HG03460 (cell line): ENCODE measurements around the gene DYRK1A.

Experiments used
- ATAC-seq: cut with Tn5 transposase; IDR thresholded peaks from one replicate; pipeline ENCODE4 v1.9.1; 2021; ENCODE audit not compliant: unreplicated experiment

Gene DYRK1A

GRCh38 chr21:37447288-37447936 is 80.8 kb downstream of the DYRK1A start:
- no peak for ATAC-seq

- no peak for ATAC-seq
Observed at GRCh38 chr21:37449302-37449937, 82.8 kb downstream of the DYRK1A start.

GRCh38 chr21:37450445-37450941 is 83.9 kb downstream of the DYRK1A start:
- no peak for ATAC-seq

- ATAC-seq = no peak
Observed at GRCh38 chr21:37451446-37451845, 84.9 kb downstream of the DYRK1A start.

- no peak for ATAC-seq
Observed at GRCh38 chr21:37452227-37452626, 85.7 kb downstream of the DYRK1A start.

- no peak for ATAC-seq
Observed at GRCh38 chr21:37453350-37453749, 86.8 kb downstream of the DYRK1A start.

- no peak for ATAC-seq
Observed at GRCh38 chr21:37454869-37455503, 88.4 kb downstream of the DYRK1A start.

GRCh38 chr21:37455504-37455911 is 88.9 kb downstream of the DYRK1A start:
- no peak for ATAC-seq

- no peak for ATAC-seq
Observed at GRCh38 chr21:37458669-37459276, 92.2 kb downstream of the DYRK1A start.

- ATAC-seq = no peak
Observed at GRCh38 chr21:37459575-37459974, 93.0 kb downstream of the DYRK1A start.

- ATAC-seq = no peak
Observed at GRCh38 chr21:37460196-37460595, 93.6 kb downstream of the DYRK1A start.

- ATAC-seq = no peak
Observed at GRCh38 chr21:37461479-37461878, 94.9 kb downstream of the DYRK1A start.

- ATAC-seq = no peak
Observed at GRCh38 chr21:37462087-37462861, 95.7 kb downstream of the DYRK1A start.

GRCh38 chr21:37463083-37463801 is 96.7 kb downstream of the DYRK1A start:
- ATAC-seq = no peak

GRCh38 chr21:37467082-37467481 is 100.5 kb downstream of the DYRK1A start:
- no peak for ATAC-seq

- no peak for ATAC-seq
Observed at GRCh38 chr21:37468909-37469308, 102.3 kb downstream of the DYRK1A start.

GRCh38 chr21:37469441-37469840 is 102.9 kb downstream of the DYRK1A start:
- no peak for ATAC-seq

- ATAC-seq = no peak
Observed at GRCh38 chr21:37472581-37472980, 106.0 kb downstream of the DYRK1A start.

- ATAC-seq = no peak
Observed at GRCh38 chr21:37473491-37473890, 106.9 kb downstream of the DYRK1A start.

- no peak for ATAC-seq
Observed at GRCh38 chr21:37474342-37474741, 107.8 kb downstream of the DYRK1A start.
